MM.1S (cell line): ENCODE results near the gene BTBD17.

Experiments
- DNase-seq: peaks from one replicate; pipeline ENCODE4 v3.0.0-alpha.2; 2015
- H2AFZ ChIP-seq: fragments of 300-600 bp; sonication (generic); 2 replicates; pipeline ENCODE4 v1.6.0; 2016; ENCODE audit warnings: antibody characterized with exemption, low read length
- H3F3A ChIP-seq: fragments of 300-600 bp; sonication (generic); 2 replicates; pipeline ENCODE4 v1.6.1; 2016; ENCODE audit warnings: mild to moderate bottlenecking, antibody characterized with exemption, low read length, moderate library complexity, mixed read lengths; ENCODE audit not compliant: insufficient read depth
- H3K27ac ChIP-seq: fragments of 300-600 bp; sonication (generic); 2 replicates; pipeline ENCODE4 v1.5.1; 2016; ENCODE audit warnings: mild to moderate bottlenecking, low read length
- H3K27me3 ChIP-seq: fragments of 300-600 bp; sonication (generic); replicated peaks from 2 replicates; pipeline ENCODE4 v1.6.0; 2016; ENCODE audit warnings: low read length; ENCODE audit not compliant: insufficient read depth
- H3K36me3 ChIP-seq: fragments of 300-600 bp; sonication (generic); replicated peaks from 2 replicates; pipeline ENCODE4 v1.6.1; 2016; ENCODE audit warnings: mild to moderate bottlenecking, low read length, mixed read lengths; ENCODE audit not compliant: insufficient read depth
- H3K4me1 ChIP-seq: fragments of 300-600 bp; sonication (generic); 2 replicates; pipeline ENCODE4 v1.6.1; 2016; ENCODE audit warnings: low read length, mixed read lengths
- H3K4me2 ChIP-seq: fragments of 300-600 bp; sonication (generic); 2 replicates; pipeline ENCODE4 v1.6.0; 2016; ENCODE audit warnings: low read depth, low read length
- H3K4me3 ChIP-seq: fragments of 300-600 bp; sonication (generic); 2 replicates; pipeline ENCODE4 v1.5.1; 2016; ENCODE audit warnings: low read length, mixed read lengths
- H3K79me2 ChIP-seq: fragments of 300-600 bp; sonication (generic); 2 replicates; pipeline ENCODE4 v1.6.1; 2016; ENCODE audit warnings: mixed run types, low read length, mixed read lengths
- H3K9ac ChIP-seq: fragments of 300-600 bp; sonication (generic); 2 replicates; pipeline ENCODE4 v1.6.1; 2016; ENCODE audit warnings: low read length, mixed read lengths
- H3K9me2 ChIP-seq: fragments of 300-600 bp; sonication (generic); replicated peaks from 2 replicates; pipeline ENCODE4 v1.6.1; 2016; ENCODE audit warnings: mild to moderate bottlenecking, low read length, mixed read lengths; ENCODE audit not compliant: insufficient read depth
- H3K9me3 ChIP-seq: fragments of 300-600 bp; sonication (generic); replicated peaks from 2 replicates; pipeline ENCODE4 v1.6.1; 2016; ENCODE audit warnings: mild to moderate bottlenecking, low read length, mixed read lengths; ENCODE audit not compliant: insufficient read depth
- H4K20me1 ChIP-seq: fragments of 300-600 bp; sonication (generic); 2 replicates; pipeline ENCODE4 v1.6.1; 2016; ENCODE audit warnings: mild to moderate bottlenecking, low read length, moderate library complexity, mixed read lengths; ENCODE audit not compliant: insufficient read depth
- CTCF ChIP-seq: fragments of 300-600 bp; sonication (generic); IDR thresholded peaks from 2 replicates; pipeline ENCODE4 v1.5.1; 2016; ENCODE audit warnings: antibody characterized with exemption, low read length, mixed read lengths
- EZH2 ChIP-seq: fragments of 300-600 bp; sonication (generic); optimal IDR thresholded peaks from 2 replicates; pipeline ENCODE3; 2017; ENCODE audit warnings: low read depth, mild to moderate bottlenecking, antibody characterized with exemption, low read length, mixed read lengths
- EZH2phosphoT487 ChIP-seq: fragments of 300-600 bp; sonication (generic); IDR thresholded peaks from 2 replicates; pipeline ENCODE4 v1.6.1; 2018; ENCODE audit warnings: antibody characterized with exemption, low read length

BTBD17 gene

DNA sequence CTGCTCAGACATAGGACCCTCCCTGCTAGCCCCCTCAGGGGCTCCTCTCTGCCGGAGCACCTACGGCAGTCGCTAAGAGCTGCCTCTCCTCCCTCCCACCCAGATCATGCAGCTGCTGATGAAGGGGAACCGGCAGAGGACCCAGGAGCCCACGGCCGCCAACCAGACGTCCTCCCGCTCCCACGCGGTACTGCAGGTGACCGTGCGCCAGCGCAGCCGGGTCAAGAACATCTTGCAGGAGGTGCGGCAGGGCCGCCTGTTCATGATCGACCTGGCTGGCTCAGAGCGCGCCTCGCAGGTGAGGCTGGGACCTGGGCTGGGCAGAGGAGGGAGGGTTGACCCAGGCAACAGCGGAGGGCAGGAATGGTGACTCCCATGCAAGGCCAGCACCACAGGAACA lies 17.0 kb downstream of the BTBD17 start:
- no peaks in the 10 kb centered on the region for H3K9me2 ChIP-seq
- H3K27ac ChIP-seq: no peak overlapping the region
- no peaks in the 10 kb centered on the region for H3K4me1 ChIP-seq
- H3K9ac ChIP-seq: no peak overlapping the region
- no peaks in the 10 kb centered on the region for H3K79me2 ChIP-seq
- no peaks in the 10 kb centered on the region for H4K20me1 ChIP-seq
- H3K4me2 ChIP-seq: no peak overlapping the region
- H3K4me3 ChIP-seq: no peak overlapping the region
- no peak for TF ChIP-seq EZH2
- TF ChIP-seq CTCF: no peak
- TF ChIP-seq EZH2phosphoT487: no peak
- H3K36me3 ChIP-seq: no peaks in the 10 kb centered on the region
- H2AFZ ChIP-seq: no peak overlapping the region
- H3K27me3 ChIP-seq: peaks cover 89% of the 10 kb centered on the region
- DNase-seq: no peak
- no peaks in the 10 kb centered on the region for H3F3A ChIP-seq
- no peaks in the 10 kb centered on the region for H3K9me3 ChIP-seq

- H3F3A ChIP-seq: no peaks in the 10 kb centered on the region
- H3K9me3 ChIP-seq: no peaks in the 10 kb centered on the region
- no peak overlapping the region for H3K9ac ChIP-seq
- H2AFZ ChIP-seq: no peak overlapping the region
- H3K9me2 ChIP-seq: no peaks in the 10 kb centered on the region
- no peaks in the 10 kb centered on the region for H4K20me1 ChIP-seq
- no peak overlapping the region for H3K4me3 ChIP-seq
- peaks cover 89% of the 10 kb centered on the region for H3K27me3 ChIP-seq
- no peaks in the 10 kb centered on the region for H3K36me3 ChIP-seq
- no peak for DNase-seq
- no peak overlapping the region for H3K27ac ChIP-seq
- no peaks in the 10 kb centered on the region for H3K79me2 ChIP-seq
- no peak overlapping the region for H3K4me2 ChIP-seq
- no peaks in the 10 kb centered on the region for H3K4me1 ChIP-seq
- no peak for TF ChIP-seq CTCF
- no peak for TF ChIP-seq EZH2phosphoT487
- TF ChIP-seq EZH2: no peak
Measured at GRCh38 chr17:74343526-74344284, 18.0 kb downstream of the BTBD17 start.

GRCh38 chr17:74343121-74343520 lies 18.5 kb downstream of the BTBD17 start:
- peaks cover 89% of the 10 kb centered on the region for H3K27me3 ChIP-seq
- no peak overlapping the region for H3K9ac ChIP-seq
- no peak overlapping the region for H2AFZ ChIP-seq
- H4K20me1 ChIP-seq: no peaks in the 10 kb centered on the region
- no peak for DNase-seq
- no peaks in the 10 kb centered on the region for H3K4me1 ChIP-seq
- H3K4me2 ChIP-seq: no peak overlapping the region
- no peak for TF ChIP-seq EZH2phosphoT487
- no peak for TF ChIP-seq EZH2
- TF ChIP-seq CTCF: no peak
- no peak overlapping the region for H3K27ac ChIP-seq
- H3K9me2 ChIP-seq: no peaks in the 10 kb centered on the region
- no peaks in the 10 kb centered on the region for H3K9me3 ChIP-seq
- no peaks in the 10 kb centered on the region for H3K36me3 ChIP-seq
- H3K79me2 ChIP-seq: no peaks in the 10 kb centered on the region
- H3F3A ChIP-seq: no peaks in the 10 kb centered on the region
- H3K4me3 ChIP-seq: no peak overlapping the region
